KMS-11 (cell line): ENCODE results near the gene LKAAEAR1.

ENCODE experiments used
- H2AFZ ChIP-seq: fragments of 200-600 bp; sonication (generic); 2 replicates; pipeline ENCODE4 v1.6.1; 2016; ENCODE audit warnings: antibody characterized with exemption, mixed run types, low read depth
- H3K27ac ChIP-seq: fragments of 200-600 bp; sonication (generic); 2 replicates; pipeline ENCODE4 v1.6.1; 2016; ENCODE audit warnings: mild to moderate bottlenecking, mixed run types
- H3K27me3 ChIP-seq: fragments of 200-600 bp; sonication (generic); 2 replicates; pipeline ENCODE4 v1.6.1; 2017; ENCODE audit warnings: mild to moderate bottlenecking, low read depth, mixed run types, moderate library complexity; ENCODE audit not compliant: insufficient read depth
- H3K36me3 ChIP-seq: fragments of 200-600 bp; sonication (generic); 2 replicates; pipeline ENCODE4 v1.6.1; 2017; ENCODE audit warnings: mild to moderate bottlenecking, mixed run types; ENCODE audit not compliant: insufficient read depth
- H3K4me1 ChIP-seq: fragments of 200-600 bp; sonication (generic); 2 replicates; pipeline ENCODE4 v1.6.1; 2016; ENCODE audit warnings: mild to moderate bottlenecking, low read depth, mixed run types; ENCODE audit not compliant: poor library complexity, severe bottlenecking
- H3K4me2 ChIP-seq: fragments of 200-600 bp; sonication (generic); 2 replicates; pipeline ENCODE4 v1.7.0; 2016; ENCODE audit warnings: mild to moderate bottlenecking, mixed run types
- H3K4me3 ChIP-seq: fragments of 200-600 bp; sonication (generic); IDR thresholded peaks from 2 replicates; pipeline ENCODE4 v1.6.1; 2017; ENCODE audit warnings: low read depth, low read length, mixed read lengths; ENCODE audit not compliant: insufficient read depth
- H3K79me2 ChIP-seq: fragments of 200-600 bp; sonication (generic); 2 replicates; pipeline ENCODE4 v1.6.1; 2016; ENCODE audit warnings: low read depth, mixed run types; ENCODE audit not compliant: insufficient read depth
- H3K9ac ChIP-seq: fragments of 200-600 bp; sonication (generic); 2 replicates; pipeline ENCODE4 v1.6.1; 2016; ENCODE audit warnings: mild to moderate bottlenecking, mixed run types
- H4K20me1 ChIP-seq: fragments of 200-600 bp; sonication (generic); 2 replicates; pipeline ENCODE4 v1.6.1; 2016; ENCODE audit warnings: mild to moderate bottlenecking, mixed run types; ENCODE audit not compliant: insufficient read depth
- CTCF ChIP-seq: fragments of 200-600 bp; sonication (generic); conservative IDR thresholded peaks from 2 replicates; pipeline ENCODE4 v1.6.1; 2017; ENCODE audit warnings: low read depth, mild to moderate bottlenecking, antibody characterized with exemption, low read length, moderate library complexity, mixed read lengths

LKAAEAR1 gene

GRCh38 chr20:64099086-64099786 is 15.0 kb upstream of the LKAAEAR1 start:
- Histone ChIP-seq H4K20me1 (no peaks in the 10 kb centered on the region), H3K79me2 (no peaks in the 10 kb centered on the region), H3K27me3 (peaks cover 78% of the 10 kb centered on the region), H3K27ac (no peak overlapping the region), H3K4me2 (no peak overlapping the region), H2AFZ (no peak overlapping the region), H3K4me1 (no peaks in the 10 kb centered on the region), H3K36me3 (no peaks in the 10 kb centered on the region), H3K4me3 (no peak overlapping the region), H3K9ac (no peak overlapping the region)
- no peak for TF ChIP-seq CTCF

GRCh38 chr20:64098471-64099013 is 14.3 kb upstream of the LKAAEAR1 start:
- H3K27ac ChIP-seq = no peak overlapping the region
- H4K20me1 ChIP-seq = no peaks in the 10 kb centered on the region
- no peaks in the 10 kb centered on the region for H3K79me2 ChIP-seq
- no peaks in the 10 kb centered on the region for H3K4me1 ChIP-seq
- TF ChIP-seq CTCF = no peak
- H3K4me2 ChIP-seq = no peak overlapping the region
- H3K4me3 ChIP-seq = no peak overlapping the region
- H3K9ac ChIP-seq = no peak overlapping the region
- H3K27me3 ChIP-seq = peaks cover 71% of the 10 kb centered on the region
- no peaks in the 10 kb centered on the region for H3K36me3 ChIP-seq
- no peak overlapping the region for H2AFZ ChIP-seq

GRCh38 chr20:64096535-64096934 is 12.3 kb upstream of the LKAAEAR1 start:
- no peak overlapping the region for H3K4me2 ChIP-seq
- no peak overlapping the region for H3K9ac ChIP-seq
- H3K27me3 ChIP-seq = peaks cover 64% of the 10 kb centered on the region
- TF ChIP-seq CTCF = no peak
- no peaks in the 10 kb centered on the region for H3K4me1 ChIP-seq
- no peaks in the 10 kb centered on the region for H3K79me2 ChIP-seq
- H4K20me1 ChIP-seq = no peaks in the 10 kb centered on the region
- no peak overlapping the region for H3K4me3 ChIP-seq
- no peak overlapping the region for H3K27ac ChIP-seq
- H2AFZ ChIP-seq = no peak overlapping the region
- H3K36me3 ChIP-seq = no peaks in the 10 kb centered on the region

GRCh38 chr20:64095927-64096326 is 11.7 kb upstream of the LKAAEAR1 start:
- no peak overlapping the region for H3K4me2 ChIP-seq
- peaks cover 61% of the 10 kb centered on the region for H3K27me3 ChIP-seq
- H3K4me3 ChIP-seq = no peak overlapping the region
- no peaks in the 10 kb centered on the region for H3K79me2 ChIP-seq
- TF ChIP-seq CTCF = no peak
- H2AFZ ChIP-seq = no peak overlapping the region
- H3K36me3 ChIP-seq = no peaks in the 10 kb centered on the region
- no peaks in the 10 kb centered on the region for H4K20me1 ChIP-seq
- no peaks in the 10 kb centered on the region for H3K4me1 ChIP-seq
- H3K9ac ChIP-seq = no peak overlapping the region
- no peak overlapping the region for H3K27ac ChIP-seq
